ENCODE data around the gene NUDT3. TPM values are rescaled to one million over a fixed set of nuclear protein-coding genes. Genes with fewer than 3 reads are reported as not detected.
"Not testable (repeated sequence)": the region's sequence is repeated elsewhere in the genome, so short reads cannot be mapped to it uniquely, and the experiment has no call there.

The NUDT3 gene
- total and polyA plus RNA-seq, 8 donors: 8.7 to 34.0 (median 13.1) TPM

GRCh38 chr6:34275128-34275804 lies 117.2 kb downstream of the NUDT3 start:
- no peak for DNase-seq
- intact Hi-C loops (cut with DNase I; ENCODE audit: low total_unique reads): no loop called here
- Histone ChIP-seq H3K27me3 (no peaks in the 10 kb centered on the region), H3K36me3 (peaks cover 0 to 12% (median 6%) of the 10 kb centered on the region in 4 donors), H3K9me3 (no peaks in the 10 kb centered on the region), H3K27ac (no peak overlapping the region), H3K4me1 (peaks cover 0 to 15% (median 11%) of the 10 kb centered on the region in 4 donors), H3K4me3 (no peak overlapping the region)
- no peak for TF ChIP-seq POLR2A (IDR thresholded peaks at IDR 0.05)
- no peak for TF ChIP-seq EP300 (IDR thresholded peaks at IDR 0.05)
- no peak for TF ChIP-seq CTCF (IDR thresholded peaks at IDR 0.05)
- TF ChIP-seq POLR2AphosphoS5 (IDR thresholded peaks at IDR 0.05): no peak
- WGBS, 5 donors: 85 to 98% (median 92%) methylated on average over 3 of the region's 3 CpGs

GRCh38 chr6:34274129-34274528 lies 118.3 kb downstream of the NUDT3 start:
- intact Hi-C loops (cut with DNase I; ENCODE audit: low total_unique reads): no loop called here
- no peaks in the 10 kb centered on the region for H3K27me3 ChIP-seq
- H3K9me3 ChIP-seq: no peaks in the 10 kb centered on the region
- no peak for TF ChIP-seq POLR2A (IDR thresholded peaks at IDR 0.05)
- TF ChIP-seq CTCF (IDR thresholded peaks at IDR 0.05): no peak
- no peak for TF ChIP-seq EP300 (IDR thresholded peaks at IDR 0.05)
- no peak for TF ChIP-seq POLR2AphosphoS5 (IDR thresholded peaks at IDR 0.05)
- 93 to 100% (median 96%) methylated on average over 1 of the region's 1 CpG for WGBS, 5 donors
- peaks cover 0 to 1% (median 0%) of the 10 kb centered on the region in 4 donors for H3K36me3 ChIP-seq
- H3K4me1 ChIP-seq: peaks cover 0 to 15% (median 11%) of the 10 kb centered on the region in 4 donors
- DNase-seq: no peak
- H3K27ac ChIP-seq: no peak overlapping the region
- no peak overlapping the region for H3K4me3 ChIP-seq

GRCh38 chr6:34273242-34273805 lies 119.1 kb downstream of the NUDT3 start:
- peaks cover 0 to 15% (median 11%) of the 10 kb centered on the region in 4 donors for H3K4me1 ChIP-seq
- H3K36me3 ChIP-seq: no peaks in the 10 kb centered on the region
- no peak overlapping the region for H3K4me3 ChIP-seq
- TF ChIP-seq POLR2AphosphoS5 (IDR thresholded peaks at IDR 0.05) (peak in 2 of 3 donors; percentile 22 to 25), CTCF (IDR thresholded peaks at IDR 0.05) (no peak), POLR2A (IDR thresholded peaks at IDR 0.05) (no peak), EP300 (IDR thresholded peaks at IDR 0.05) (no peak)
- peak overlapping the region in 2 of 5 donors; percentile 38 to 46 for H3K27ac ChIP-seq
- no peaks in the 10 kb centered on the region for H3K27me3 ChIP-seq
- peak; percentile 46 to 63 for DNase-seq
- intact Hi-C loops (cut with DNase I; ENCODE audit: low total_unique reads): no loop called here
- 40 to 60% (median 54%) methylated on average over 2 to 3 of the region's 3 CpGs for WGBS, 5 donors
- H3K9me3 ChIP-seq: no peaks in the 10 kb centered on the region

- no peak overlapping the region for H3K27ac ChIP-seq
Measured at GRCh38 chr6:34272013-34272926, 120.2 kb downstream of the NUDT3 start.

GRCh38 chr6:34269658-34270341 lies 122.7 kb downstream of the NUDT3 start:
- H3K4me3 ChIP-seq; intact Hi-C loops (cut with DNase I; ENCODE audit: low total_unique reads); H3K9me3 ChIP-seq; DNase-seq; H3K36me3 ChIP-seq; H3K27me3 ChIP-seq; H3K27ac ChIP-seq: not testable (repeated sequence)
- H3K4me1 ChIP-seq: peaks cover 0 to 14% (median 8%) of the 10 kb centered on the region in 4 donors
- 67 to 84% (median 71%) methylated on average over 15 to 17 of the region's 17 CpGs for WGBS, 5 donors

More at GRCh38 chr6:34272013-34272926, 120.2 kb downstream of the NUDT3 start:
- Histone ChIP-seq H3K27me3 (no peaks in the 10 kb centered on the region), H3K9me3 (no peaks in the 10 kb centered on the region), H3K36me3 (no peaks in the 10 kb centered on the region), H3K4me3 (no peak overlapping the region), H3K4me1 (peaks cover 0 to 15% (median 11%) of the 10 kb centered on the region in 4 donors)
- no peak for TF ChIP-seq POLR2AphosphoS5 (IDR thresholded peaks at IDR 0.05)
- TF ChIP-seq CTCF (IDR thresholded peaks at IDR 0.05): no peak
- no peak for TF ChIP-seq POLR2A (IDR thresholded peaks at IDR 0.05)
- no peak for TF ChIP-seq EP300 (IDR thresholded peaks at IDR 0.05)
- no peak for DNase-seq
- intact Hi-C loops (cut with DNase I; ENCODE audit: low total_unique reads): no loop called here
- WGBS, 5 donors: 82 to 96% (median 91%) methylated on average over 13 of the region's 13 CpGs

- H3K27me3 ChIP-seq; H3K27ac ChIP-seq; intact Hi-C loops (cut with DNase I; ENCODE audit: low total_unique reads); H3K4me3 ChIP-seq; H3K36me3 ChIP-seq; H3K9me3 ChIP-seq; DNase-seq: not testable (repeated sequence)
- H3K4me1 ChIP-seq: peaks cover 0 to 14% (median 8%) of the 10 kb centered on the region in 4 donors
- WGBS, 5 donors: 87 to 96% (median 92%) methylated on average over 3 to 23 of the region's 25 CpGs; no CpG with 5 or more reads in 1 of the 5 donors
Measured at GRCh38 chr6:34269132-34269531, 123.3 kb downstream of the NUDT3 start.
